Endothelial cell of umbilical vein (primary cell): Measurements from ENCODE around the gene DIS3L2. TPM values are rescaled to one million over a fixed set of nuclear protein-coding genes. Genes with fewer than 3 reads are reported as not detected.

Experiments
- BruUV-seq: library from RNA; stranded (reverse); fragments of 400-500 nt; replicated peaks from 2 replicates; lab custom pipeline; 2021; lab: Mats Ljungman, UMichigan
- CTCF ChIA-PET: fragments of 300-600, 350-600 bp; sonication (Branson Sonifier 250); formaldehyde crosslinking; loops from one replicate; lab custom pipeline; 2021; ENCODE audit warnings: antibody characterized with exemption, inconsistent platforms; lab: Charles Lee
- POLR2A ChIA-PET: fragments of 300-600, 350-600 bp; sonication (Branson Sonifier 250); formaldehyde crosslinking; loops from one replicate; lab custom pipeline; 2021; ENCODE audit warnings: antibody characterized with exemption, inconsistent platforms; lab: Charles Lee
- DNase-seq: peaks from one replicate; pipeline ENCODE4 v3.0.0-alpha.2; 2011; ENCODE audit warnings: low read depth, low spot score
- FAIRE-seq: peaks from 2 replicates; lab custom pipeline; 2011; peaks lifted over from hg19 to GRCh38; lab: Jason Lieb, UNC
- H2AFZ ChIP-seq: 2 replicates; pipeline ENCODE4 v1.6.0; 2012; ENCODE audit warnings: low read depth, low read length, control low read depth, inconsistent platforms
- H3K27ac ChIP-seq: 2 replicates; pipeline ENCODE4 v1.5.1; 2011; ENCODE audit warnings: low read depth, mild to moderate bottlenecking, control low read depth, low read length, moderate library complexity; ENCODE audit not compliant: insufficient read depth
- H3K27me3 ChIP-seq, 2 experiments: 2 replicates each; pipeline versions ENCODE4 v1.6.0 to v1.6.1; 2011; ENCODE audit warnings: low read length in 2 of 2, mixed read lengths in 1 of 2; ENCODE audit not compliant: control insufficient read depth in 2 of 2, insufficient read depth in 2 of 2
- H3K36me3 ChIP-seq, 2 experiments: 2 replicates in 1 of 2; 3 replicates in 1 of 2; pipeline ENCODE4 v1.5.1; 2011; ENCODE audit warnings: low read length in 2 of 2, mild to moderate bottlenecking in 1 of 2, moderate library complexity in 1 of 2; ENCODE audit not compliant: control insufficient read depth in 2 of 2, insufficient read depth in 2 of 2; ENCODE audit errors: extremely low read depth in 1 of 2
- H3K4me1 ChIP-seq: 3 replicates; pipeline ENCODE4 v1.5.1; 2011; ENCODE audit warnings: mild to moderate bottlenecking, low read length; ENCODE audit not compliant: control insufficient read depth, insufficient read depth; ENCODE audit errors: extremely low read depth
- H3K4me2 ChIP-seq: 2 replicates; pipeline ENCODE4 v1.6.1; 2011; ENCODE audit warnings: low read length, control low read depth, mixed read lengths; ENCODE audit not compliant: insufficient read depth
- H3K4me3 ChIP-seq, 3 experiments: fragments of 200-600 bp in 1 of 3; sonication (generic), shearing (Covaris generic) in 1 of 3; replicated peaks in 1 of 3; 2 replicates each; pipeline ENCODE4 v1.5.1; 2011 to 2016; ENCODE audit warnings: control low read depth in 3 of 3, low read length in 3 of 3, mild to moderate bottlenecking in 2 of 3, inconsistent platforms in 1 of 3, low read depth in 1 of 3, moderate library complexity in 1 of 3; ENCODE audit not compliant: insufficient read depth in 1 of 3
- H3K79me2 ChIP-seq: 2 replicates; pipeline ENCODE4 v1.6.0; 2012; ENCODE audit warnings: low read length, inconsistent platforms; ENCODE audit not compliant: control insufficient read depth, insufficient read depth
- H3K9ac ChIP-seq: replicated peaks from 2 replicates; pipeline ENCODE3; 2011; ENCODE audit warnings: low read length, control low read depth; ENCODE audit not compliant: insufficient read depth; ENCODE audit errors: extremely low read depth
- H3K9me1 ChIP-seq: replicated peaks from 3 replicates; pipeline ENCODE4 v1.6.0; 2011; ENCODE audit warnings: mild to moderate bottlenecking, low read length; ENCODE audit not compliant: control insufficient read depth, insufficient read depth; ENCODE audit errors: extremely low read depth
- H3K9me3 ChIP-seq: replicated peaks from 2 replicates; pipeline ENCODE4 v1.5.1; 2012; ENCODE audit warnings: low read length, inconsistent platforms; ENCODE audit not compliant: control insufficient read depth, insufficient read depth
- H4K20me1 ChIP-seq: replicated peaks from 2 replicates; pipeline ENCODE3; 2011; ENCODE audit warnings: mild to moderate bottlenecking, low read length; ENCODE audit not compliant: control insufficient read depth, insufficient read depth; ENCODE audit errors: extremely low read depth
- EZH2 ChIP-seq: IDR thresholded peaks from 2 replicates; pipeline ENCODE4 v1.6.1; 2012; ENCODE audit warnings: borderline replicate concordance, low read depth, mild to moderate bottlenecking, moderate library complexity, low read length, inconsistent platforms; ENCODE audit not compliant: severe bottlenecking
- FOS ChIP-seq: IDR thresholded peaks from 2 replicates; pipeline ENCODE4 v1.6.1; 2011; ENCODE audit warnings: mild to moderate bottlenecking, low read length, moderate library complexity, borderline replicate concordance; ENCODE audit not compliant: insufficient read depth
- GATA2 ChIP-seq: IDR thresholded peaks from 2 replicates; pipeline ENCODE4 v1.7.0; 2011; ENCODE audit warnings: low read depth, mild to moderate bottlenecking, moderate library complexity, mixed read lengths, low read length; ENCODE audit not compliant: insufficient read length, insufficient read depth
- JUN ChIP-seq: IDR thresholded peaks from 2 replicates; pipeline ENCODE4 v1.6.1; 2011; ENCODE audit warnings: borderline replicate concordance, low read depth; ENCODE audit not compliant: insufficient read length, insufficient read depth
- MYC ChIP-seq: IDR thresholded peaks from one replicate; pipeline ENCODE4 v1.6.1; 2011; ENCODE audit warnings: mild to moderate bottlenecking, low read depth, low read length
- POLR2A ChIP-seq: IDR thresholded peaks from 2 replicates; pipeline ENCODE4 v1.6.1; 2012; ENCODE audit warnings: low read depth, mild to moderate bottlenecking, control low read depth, low read length
- POLR2AphosphoS5 ChIP-seq: IDR thresholded peaks from 2 replicates; pipeline ENCODE4 v1.6.1; 2012; ENCODE audit warnings: low read depth, mild to moderate bottlenecking, control low read depth, low read length, moderate library complexity; ENCODE audit not compliant: insufficient read depth
- dilution Hi-C: fragments of 300-500 bp; cut with MboI; formaldehyde crosslinking; loops from one replicate; pipeline ENCODE4 v1.15.0; 2019; ENCODE audit warnings: low sequenced_read_pairs; ENCODE audit not compliant: extremely low pct_ligation_motif_present
- intact Hi-C: fragments of 100-400 bp; cut with micrococcal nuclease; formaldehyde crosslinking; loops from one replicate; pipeline ENCODE4 v1.10.0; 2022
- polyA plus RNA-seq, 4 experiments: library from polyadenylated mRNA; depleted of rRNA in 3 of 4; stranded (reverse) in 3 of 4; unstranded in 1 of 4; fragments of >200 nt; gene quantifications; 2 replicates each; pipeline versions ENCODE4 v1.2.1 to v1.2.3, GENCODE V29; 2011 to 2012; ENCODE audit warnings: missing spikeins in 1 of 4
- total RNA-seq: library from RNA; stranded (reverse); gene quantifications from 2 replicates; pipeline ENCODE4 v1.2.3, GENCODE V29; 2021
- TF ChIP-seq, protein P1 (sequence below), 2 donors: IDR thresholded peaks; 1 replicate in 1 of 2; 2 replicates in 1 of 2; pipeline ENCODE4 v1.5.1; 2011; ENCODE audit warnings: low read length in 2 of 2, mild to moderate bottlenecking in 2 of 2, moderate library complexity in 2 of 2, control low read depth in 1 of 2, inconsistent platforms in 1 of 2, low read depth in 1 of 2; ENCODE audit not compliant: insufficient read depth in 1 of 2; ENCODE audit errors: extremely low read depth in 1 of 2
- TF ChIP-seq, protein P2 (sequence below): IDR thresholded peaks from 2 replicates; pipeline ENCODE4 v1.6.1; 2011; ENCODE audit not compliant: insufficient read depth, insufficient read length

DIS3L2 gene
- total and polyA plus RNA-seq, 2 donors (not counting 3 experiments of a cell fraction or from before 2014, with no cell fraction given), result 14.6 to 31.2 TPM

DNA sequence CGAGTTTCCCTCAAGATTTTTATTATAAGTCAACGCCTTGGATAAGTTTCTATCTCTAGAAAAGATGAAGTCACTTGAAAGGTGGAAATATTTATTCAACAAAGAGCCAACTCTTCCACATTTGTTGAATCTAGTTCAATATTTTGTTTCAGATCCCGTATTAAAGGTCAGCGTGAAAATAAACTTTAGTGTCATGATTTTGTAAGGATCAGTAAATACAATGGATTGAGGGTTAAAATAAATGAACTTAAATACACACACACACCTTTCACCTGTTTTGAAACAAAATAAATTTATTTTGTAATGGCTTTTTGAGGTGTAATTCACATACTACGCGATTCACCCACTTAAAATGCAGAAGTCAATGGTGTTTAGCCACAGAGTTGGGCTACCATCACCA lies 19.3 kb upstream of the DIS3L2 start:
- Histone ChIP-seq H3K4me2 (no peak overlapping the region), H3K9me1 (no peaks in the 10 kb centered on the region), H3K4me3 (no peak overlapping the region), H3K27ac (no peak overlapping the region), H3K9me3 (no peaks in the 10 kb centered on the region), H3K4me1 (no peaks in the 10 kb centered on the region), H3K27me3 (peaks cover 0 to 8% of the 10 kb centered on the region in 2 experiments), H3K79me2 (no peaks in the 10 kb centered on the region), H3K9ac (no peak overlapping the region), H3K36me3 (no peaks in the 10 kb centered on the region), H4K20me1 (no peaks in the 10 kb centered on the region), H2AFZ (no peak overlapping the region)
- DNase-seq (no peak), FAIRE-seq (no peak)
- ChIA-PET POLR2A (no interaction called here), CTCF (interaction anchor here (2.1 kb wide), 1 partner anchor 200 kb away, joined by 8 read pairs; no protein-coding TSS in a partner anchor)
- dilution Hi-C loops (no loop called here), intact Hi-C loops (no loop called here)
- no TSS peak for BruUV-seq
- TF ChIP-seq FOS (no peak), EZH2 (no peak), POLR2A (no peak), JUN (no peak)
- TF ChIP-seq, protein P1, sequence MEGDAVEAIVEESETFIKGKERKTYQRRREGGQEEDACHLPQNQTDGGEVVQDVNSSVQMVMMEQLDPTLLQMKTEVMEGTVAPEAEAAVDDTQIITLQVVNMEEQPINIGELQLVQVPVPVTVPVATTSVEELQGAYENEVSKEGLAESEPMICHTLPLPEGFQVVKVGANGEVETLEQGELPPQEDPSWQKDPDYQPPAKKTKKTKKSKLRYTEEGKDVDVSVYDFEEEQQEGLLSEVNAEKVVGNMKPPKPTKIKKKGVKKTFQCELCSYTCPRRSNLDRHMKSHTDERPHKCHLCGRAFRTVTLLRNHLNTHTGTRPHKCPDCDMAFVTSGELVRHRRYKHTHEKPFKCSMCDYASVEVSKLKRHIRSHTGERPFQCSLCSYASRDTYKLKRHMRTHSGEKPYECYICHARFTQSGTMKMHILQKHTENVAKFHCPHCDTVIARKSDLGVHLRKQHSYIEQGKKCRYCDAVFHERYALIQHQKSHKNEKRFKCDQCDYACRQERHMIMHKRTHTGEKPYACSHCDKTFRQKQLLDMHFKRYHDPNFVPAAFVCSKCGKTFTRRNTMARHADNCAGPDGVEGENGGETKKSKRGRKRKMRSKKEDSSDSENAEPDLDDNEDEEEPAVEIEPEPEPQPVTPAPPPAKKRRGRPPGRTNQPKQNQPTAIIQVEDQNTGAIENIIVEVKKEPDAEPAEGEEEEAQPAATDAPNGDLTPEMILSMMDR (IDR thresholded peaks at IDR 0.05; ENCODE audit: extremely low read depth in 1 of 2, insufficient read depth in 1 of 2, low read depth in 1 of 2, low read length in 2 of 2), result no peak

DNA sequence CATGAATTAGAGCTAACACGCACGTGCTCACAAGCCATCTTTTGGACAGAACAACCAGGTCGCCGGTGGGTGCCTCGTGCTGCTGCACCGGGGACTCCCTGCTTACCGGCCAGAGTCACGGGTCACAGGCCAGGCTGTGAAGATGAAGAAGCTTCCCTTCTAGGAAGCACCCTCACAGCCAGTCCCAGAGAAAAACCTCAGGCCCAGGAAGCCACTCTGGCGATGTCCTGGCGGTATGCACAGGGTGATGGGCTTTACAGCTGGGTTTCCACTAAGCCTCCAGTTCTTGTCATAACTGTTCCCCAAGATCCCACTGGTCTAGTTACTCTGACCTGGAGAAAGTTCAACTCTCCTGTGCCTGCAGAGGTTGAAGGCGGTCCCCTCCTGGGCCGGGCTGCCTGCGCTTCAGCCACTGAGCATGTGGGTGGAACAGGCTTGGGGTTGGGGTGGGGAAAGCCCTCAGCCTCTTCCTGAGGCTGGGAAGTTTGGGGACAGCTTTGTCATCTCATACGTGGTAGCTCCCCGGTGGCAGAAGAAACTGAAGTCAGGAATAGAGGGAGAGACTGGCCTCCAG lies 15.2 kb upstream of the DIS3L2 start:
- TF ChIP-seq FOS (no peak), POLR2A (no peak), EZH2 (no peak), JUN (no peak), GATA2 (no peak), POLR2AphosphoS5 (no peak), MYC (no peak)
- TF ChIP-seq, protein P1 (IDR thresholded peaks at IDR 0.05; ENCODE audit: extremely low read depth in 1 of 2, insufficient read depth in 1 of 2, low read depth in 1 of 2, low read length in 2 of 2), result no peak
- TF ChIP-seq, protein P2, sequence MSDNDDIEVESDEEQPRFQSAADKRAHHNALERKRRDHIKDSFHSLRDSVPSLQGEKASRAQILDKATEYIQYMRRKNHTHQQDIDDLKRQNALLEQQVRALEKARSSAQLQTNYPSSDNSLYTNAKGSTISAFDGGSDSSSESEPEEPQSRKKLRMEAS, result no peak
- H2AFZ ChIP-seq, result no peak overlapping the region
- H3K4me2 ChIP-seq, result no peak overlapping the region
- ChIA-PET POLR2A (no interaction called here), CTCF (interaction anchor here (0.6 to 1.3 kb wide), 4 partner anchors 11 to 478 kb away, joined by 3 read pairs; no protein-coding TSS in a partner anchor)
- no peak overlapping the region for H3K9ac ChIP-seq
- dilution Hi-C loops (no loop called here), intact Hi-C loops (no loop called here)
- peaks cover 0 to 8% of the 10 kb centered on the region in 2 experiments for H3K27me3 ChIP-seq
- no peak overlapping the region for H3K4me3 ChIP-seq
- BruUV-seq, result no TSS peak
- no peaks in the 10 kb centered on the region for H3K4me1 ChIP-seq
- no peaks in the 10 kb centered on the region for H3K9me3 ChIP-seq
- H4K20me1 ChIP-seq, result no peaks in the 10 kb centered on the region
- no peaks in the 10 kb centered on the region for H3K9me1 ChIP-seq
- FAIRE-seq (no peak), DNase-seq (no peak)
- H3K27ac ChIP-seq, result no peak overlapping the region
- no peaks in the 10 kb centered on the region for H3K36me3 ChIP-seq
- no peaks in the 10 kb centered on the region for H3K79me2 ChIP-seq
